HEK293 (cell line): Measurements from ENCODE around the gene DENND1A.

ENCODE experiments used
- ZNF645 ChIP-seq: fragments of 450-650 bp; formaldehyde crosslinking; IDR thresholded peaks from 2 replicates; pipeline ENCODE4; 2016; ENCODE audit warnings: missing biosample characterization, missing genetic modification characterization
- TF ChIP-seq, protein P1 (sequence below): fragments of 450-650 bp; formaldehyde crosslinking; IDR thresholded peaks from 2 replicates; pipeline ENCODE4 v1.5.1; 2016; ENCODE audit warnings: missing biosample characterization, missing genetic modification characterization

DNA sequence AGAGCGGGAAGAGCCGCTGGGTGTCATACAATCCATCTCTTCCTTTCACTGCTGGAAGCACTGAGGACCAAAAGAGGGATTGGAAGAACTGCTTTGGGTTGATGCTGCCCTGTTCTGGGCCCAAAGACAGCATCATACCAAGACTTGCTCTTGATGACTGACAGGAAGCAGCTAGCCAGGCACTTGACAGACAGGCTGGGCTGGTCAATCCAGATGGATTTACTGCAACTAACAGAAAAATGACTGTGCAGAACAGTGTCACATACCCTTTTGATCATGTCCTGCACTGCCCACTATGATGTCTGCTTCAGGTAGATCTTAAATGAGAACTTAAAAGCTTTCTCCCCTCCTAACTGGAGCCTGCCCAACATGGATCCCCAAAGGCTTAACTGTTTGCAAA lies 416.4 kb downstream of the DENND1A start:
- TF ChIP-seq ZNF645, result no peak
- TF ChIP-seq, protein P1, sequence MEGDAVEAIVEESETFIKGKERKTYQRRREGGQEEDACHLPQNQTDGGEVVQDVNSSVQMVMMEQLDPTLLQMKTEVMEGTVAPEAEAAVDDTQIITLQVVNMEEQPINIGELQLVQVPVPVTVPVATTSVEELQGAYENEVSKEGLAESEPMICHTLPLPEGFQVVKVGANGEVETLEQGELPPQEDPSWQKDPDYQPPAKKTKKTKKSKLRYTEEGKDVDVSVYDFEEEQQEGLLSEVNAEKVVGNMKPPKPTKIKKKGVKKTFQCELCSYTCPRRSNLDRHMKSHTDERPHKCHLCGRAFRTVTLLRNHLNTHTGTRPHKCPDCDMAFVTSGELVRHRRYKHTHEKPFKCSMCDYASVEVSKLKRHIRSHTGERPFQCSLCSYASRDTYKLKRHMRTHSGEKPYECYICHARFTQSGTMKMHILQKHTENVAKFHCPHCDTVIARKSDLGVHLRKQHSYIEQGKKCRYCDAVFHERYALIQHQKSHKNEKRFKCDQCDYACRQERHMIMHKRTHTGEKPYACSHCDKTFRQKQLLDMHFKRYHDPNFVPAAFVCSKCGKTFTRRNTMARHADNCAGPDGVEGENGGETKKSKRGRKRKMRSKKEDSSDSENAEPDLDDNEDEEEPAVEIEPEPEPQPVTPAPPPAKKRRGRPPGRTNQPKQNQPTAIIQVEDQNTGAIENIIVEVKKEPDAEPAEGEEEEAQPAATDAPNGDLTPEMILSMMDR, result no peak
